H9 (cell line): Measurements from ENCODE around the gene RUNX1. TPM values are rescaled to one million over a fixed set of nuclear protein-coding genes. Genes with fewer than 3 reads are reported as not detected.

ENCODE experiments used
- DNase-seq: peaks from one replicate; pipeline ENCODE4 v3.0.0-alpha.2; 2017
- H2AFZ ChIP-seq: one replicate; pipeline ENCODE4 v1.6.1; 2013; ENCODE audit warnings: mild to moderate bottlenecking, low read length, control low read depth, moderate library complexity
- H2AK5ac ChIP-seq: 2 replicates; pipeline ENCODE4 v1.6.1; 2013; ENCODE audit warnings: low read length, control low read depth, mixed read lengths; ENCODE audit not compliant: insufficient read length
- H2BK120ac ChIP-seq: one replicate; pipeline ENCODE4 v1.6.1; 2013; ENCODE audit warnings: low read depth, mild to moderate bottlenecking, low read length, control low read depth, inconsistent platforms; ENCODE audit not compliant: poor library complexity, severe bottlenecking
- H2BK12ac ChIP-seq: 2 replicates; pipeline ENCODE4 v1.6.1; 2013; ENCODE audit warnings: low read length, control low read depth, mixed read lengths, low read depth; ENCODE audit not compliant: insufficient read length
- H2BK15ac ChIP-seq: 2 replicates; pipeline ENCODE4 v1.6.1; 2013; ENCODE audit warnings: low read depth, low read length, control low read depth
- H2BK20ac ChIP-seq: one replicate; pipeline ENCODE4 v1.6.1; 2013; ENCODE audit warnings: low read depth, mild to moderate bottlenecking, low read length, control low read depth, inconsistent platforms; ENCODE audit not compliant: poor library complexity, severe bottlenecking
- H2BK5ac ChIP-seq: 2 replicates; pipeline ENCODE4 v1.6.1; 2013; ENCODE audit warnings: low read length, control low read depth, mixed read lengths; ENCODE audit not compliant: insufficient read length
- H3K14ac ChIP-seq: 2 replicates; pipeline ENCODE4 v1.6.1; 2013; ENCODE audit warnings: low read length, control low read depth; ENCODE audit not compliant: insufficient read depth
- H3K18ac ChIP-seq: 2 replicates; pipeline ENCODE4 v1.6.1; 2013; ENCODE audit warnings: low read depth, mild to moderate bottlenecking, mixed read lengths, low read length, control low read depth; ENCODE audit not compliant: insufficient read length
- H3K23ac ChIP-seq: 2 replicates; pipeline ENCODE4 v1.6.1; 2013; ENCODE audit warnings: low read length, control low read depth, mixed read lengths, low read depth; ENCODE audit not compliant: insufficient read length
- H3K23me2 ChIP-seq: 2 replicates; pipeline ENCODE4 v1.6.1; 2013; ENCODE audit warnings: low read depth, mild to moderate bottlenecking, mixed read lengths, low read length, control low read depth; ENCODE audit not compliant: insufficient read length, poor library complexity, severe bottlenecking
- H3K27ac ChIP-seq: 2 replicates; pipeline ENCODE4 v1.5.1; 2013; ENCODE audit warnings: low read length, control low read depth, mixed read lengths, low read depth; ENCODE audit not compliant: insufficient read length
- H3K27me3 ChIP-seq: 2 replicates; pipeline ENCODE4 v1.6.1; 2013; ENCODE audit warnings: low read length, control low read depth, inconsistent platforms; ENCODE audit not compliant: insufficient read depth
- H3K4ac ChIP-seq: 2 replicates; pipeline ENCODE4 v1.6.1; 2013; ENCODE audit warnings: low read depth, mild to moderate bottlenecking, control low read depth, inconsistent platforms, low read length, moderate library complexity
- H3K4me1 ChIP-seq: 2 replicates; pipeline ENCODE4 v1.6.1; 2013; ENCODE audit warnings: low read length, control low read depth, inconsistent platforms; ENCODE audit not compliant: insufficient read depth
- H3K4me2 ChIP-seq: 2 replicates; pipeline ENCODE4 v1.6.1; 2013; ENCODE audit warnings: low read length, control low read depth, mixed read lengths; ENCODE audit not compliant: insufficient read length, insufficient read depth
- H3K56ac ChIP-seq: 2 replicates; pipeline ENCODE4 v1.6.1; 2013; ENCODE audit warnings: low read depth, mild to moderate bottlenecking, mixed read lengths, low read length, control low read depth; ENCODE audit not compliant: insufficient read length
- H3K79me1 ChIP-seq: 2 replicates; pipeline ENCODE4 v1.6.1; 2013; ENCODE audit warnings: low read depth, mild to moderate bottlenecking, moderate library complexity, low read length, control low read depth, inconsistent platforms; ENCODE audit not compliant: insufficient read depth, poor library complexity, severe bottlenecking
- H3K79me2 ChIP-seq: 2 replicates; pipeline ENCODE4 v1.6.1; 2013; ENCODE audit warnings: low read length, control low read depth, inconsistent platforms; ENCODE audit not compliant: insufficient read depth
- H3K9ac ChIP-seq: 2 replicates; pipeline ENCODE4 v1.6.1; 2013; ENCODE audit warnings: low read length, control low read depth, mixed read lengths; ENCODE audit not compliant: insufficient read length; ENCODE audit errors: extremely low read depth
- H3K9me3 ChIP-seq: one replicate; pipeline ENCODE4 v1.6.1; 2013; ENCODE audit warnings: low read depth, low read length, inconsistent platforms; ENCODE audit not compliant: control insufficient read depth
- H3T11ph ChIP-seq: one replicate; pipeline ENCODE4 v1.6.1; 2013; ENCODE audit warnings: mild to moderate bottlenecking, low read length, control low read depth, inconsistent platforms
- H4K20me1 ChIP-seq: one replicate; pipeline ENCODE4 v1.6.1; 2013; ENCODE audit not compliant: control insufficient read depth, insufficient read length, insufficient read depth
- H4K5ac ChIP-seq: 2 replicates; pipeline ENCODE4 v1.6.1; 2013; ENCODE audit warnings: low read depth, mild to moderate bottlenecking, mixed read lengths, low read length, control low read depth; ENCODE audit not compliant: insufficient read length
- H4K8ac ChIP-seq: replicated peaks from 2 replicates; pipeline ENCODE4 v1.6.1; 2013; ENCODE audit warnings: low read length, control low read depth, mixed read lengths, low read depth; ENCODE audit not compliant: insufficient read length
- H4K91ac ChIP-seq: 2 replicates; pipeline ENCODE4 v1.6.1; 2013; ENCODE audit warnings: low read depth, mild to moderate bottlenecking, moderate library complexity, mixed read lengths, low read length, control low read depth; ENCODE audit not compliant: insufficient read length
- H3K27ac Mint-ChIP-seq, 3 experiments: 2 replicates in 2 of 3; 3 replicates in 1 of 3; pipeline ENCODE4 v1.8.0; 2020 to 2021; ENCODE audit warnings: mixed read lengths in 3 of 3, mild to moderate bottlenecking in 1 of 3, moderate library complexity in 1 of 3
- H3K27me3 Mint-ChIP-seq: 2 replicates; pipeline ENCODE4 v1.8.0; 2021; ENCODE audit warnings: low read depth, mild to moderate bottlenecking, moderate library complexity, mixed read lengths
- H3K36me3 Mint-ChIP-seq, 3 experiments: 2 replicates in 2 of 3; 3 replicates in 1 of 3; pipeline ENCODE4 v1.8.0; 2020 to 2021; ENCODE audit warnings: low read depth in 3 of 3, mixed read lengths in 3 of 3; ENCODE audit not compliant: insufficient read depth in 1 of 3
- H3K4me1 Mint-ChIP-seq, 2 experiments: 2 replicates each; pipeline ENCODE4 v1.8.0; 2020; ENCODE audit warnings: mixed read lengths in 2 of 2
- H3K4me3 Mint-ChIP-seq, 2 experiments: 2 replicates in 1 of 2; 3 replicates in 1 of 2; pipeline ENCODE4 v1.8.0; 2020 to 2021; ENCODE audit warnings: mild to moderate bottlenecking in 2 of 2, mixed read lengths in 2 of 2, moderate library complexity in 1 of 2
- H3K9me3 Mint-ChIP-seq, 2 experiments: 2 replicates in 1 of 2; 3 replicates in 1 of 2; pipeline ENCODE4 v1.8.0; 2020; ENCODE audit warnings: mild to moderate bottlenecking in 2 of 2, mixed read lengths in 2 of 2, moderate library complexity in 1 of 2
- WGBS: extraction: QIAGEN DNeasy Blood & Tissue Kit; methylation state at CpG from one replicate; pipeline ENCODE4 v1.1.7; 2013; ENCODE audit warnings: missing lambda C conversion rate, low lambda C conversion rate, mixed read lengths; ENCODE audit not compliant: insufficient read length; ENCODE audit errors: extremely low coverage; 5-methylcytosine and 5-hydroxymethylcytosine counted together
- total RNA-seq: library from RNA; stranded (reverse); gene quantifications from 2 replicates; pipeline ENCODE4 v1.2.1, GENCODE V29; 2021
- TF ChIP-seq, protein P1 (sequence below): fragments of 200-600 bp; sonication (generic); conservative IDR thresholded peaks from 3 replicates; pipeline ENCODE4 v1.8.0; 2021; ENCODE audit warnings: antibody characterized with exemption, mild to moderate bottlenecking

Gene RUNX1
- total RNA-seq, 1 experiment from 2014 or later: 0.72 TPM

GRCh38 chr21:35097525-35097924 is 48.4 kb upstream of the RUNX1 start:
- Histone ChIP-seq H4K5ac (no peak overlapping the region), H2AK5ac (no peak overlapping the region), H3K4me2 (no peak overlapping the region), H3K4me1 (no peaks in the 10 kb centered on the region), H3K79me2 (no peaks in the 10 kb centered on the region), H2AFZ (no peak overlapping the region), H3K18ac (no peak overlapping the region), H3K14ac (no peak overlapping the region), H3K27me3 (no peaks in the 10 kb centered on the region), H2BK12ac (no peak overlapping the region), H3K23ac (no peak overlapping the region), H4K91ac (no peak overlapping the region), H3K79me1 (no peaks in the 10 kb centered on the region), H4K8ac (no peak overlapping the region), H2BK20ac (no peak overlapping the region), H4K20me1 (no peaks in the 10 kb centered on the region), H3K9ac (no peak overlapping the region), H3T11ph (no peak overlapping the region), H3K4ac (no peak overlapping the region), H3K27ac (no peak overlapping the region), H2BK15ac (no peak overlapping the region), H3K56ac (no peak overlapping the region), H2BK5ac (no peak overlapping the region), H2BK120ac (no peak overlapping the region), H3K23me2 (no peaks in the 10 kb centered on the region), H3K9me3 (no peaks in the 10 kb centered on the region)
- Mint-ChIP-seq H3K4me3 (no peak overlapping the region), H3K4me1 (no peaks in the 10 kb centered on the region), H3K9me3 (no peaks in the 10 kb centered on the region; a peak in 3 of 5 replicates), H3K36me3 (no peaks in the 10 kb centered on the region), H3K27me3 (peaks cover 2% of the 10 kb centered on the region), H3K27ac (no peak overlapping the region)
- TF ChIP-seq, protein P1, sequence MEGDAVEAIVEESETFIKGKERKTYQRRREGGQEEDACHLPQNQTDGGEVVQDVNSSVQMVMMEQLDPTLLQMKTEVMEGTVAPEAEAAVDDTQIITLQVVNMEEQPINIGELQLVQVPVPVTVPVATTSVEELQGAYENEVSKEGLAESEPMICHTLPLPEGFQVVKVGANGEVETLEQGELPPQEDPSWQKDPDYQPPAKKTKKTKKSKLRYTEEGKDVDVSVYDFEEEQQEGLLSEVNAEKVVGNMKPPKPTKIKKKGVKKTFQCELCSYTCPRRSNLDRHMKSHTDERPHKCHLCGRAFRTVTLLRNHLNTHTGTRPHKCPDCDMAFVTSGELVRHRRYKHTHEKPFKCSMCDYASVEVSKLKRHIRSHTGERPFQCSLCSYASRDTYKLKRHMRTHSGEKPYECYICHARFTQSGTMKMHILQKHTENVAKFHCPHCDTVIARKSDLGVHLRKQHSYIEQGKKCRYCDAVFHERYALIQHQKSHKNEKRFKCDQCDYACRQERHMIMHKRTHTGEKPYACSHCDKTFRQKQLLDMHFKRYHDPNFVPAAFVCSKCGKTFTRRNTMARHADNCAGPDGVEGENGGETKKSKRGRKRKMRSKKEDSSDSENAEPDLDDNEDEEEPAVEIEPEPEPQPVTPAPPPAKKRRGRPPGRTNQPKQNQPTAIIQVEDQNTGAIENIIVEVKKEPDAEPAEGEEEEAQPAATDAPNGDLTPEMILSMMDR: no peak
- DNase-seq: no peak
- WGBS: no CpG with 5 or more reads among the region's 4 CpGs
